K562 (cell line): ENCODE data around the gene EGFL7. TPM values are rescaled to one million over a fixed set of nuclear protein-coding genes. Genes with fewer than 3 reads are reported as not detected.

ENCODE experiments used
- CHD1 ChIP-seq: fragments of 200-600 bp; sonication (generic); IDR thresholded peaks from one replicate; pipeline ENCODE4 v1.6.1; 2012; ENCODE audit warnings: mild to moderate bottlenecking, moderate library complexity, low read length, inconsistent platforms
- FOXJ2 ChIP-seq: fragments of 200-800 bp; sonication (Bioruptor generic); IDR thresholded peaks from 2 replicates; pipeline ENCODE4 v1.6.1; 2016; ENCODE audit warnings: missing genetic modification characterization, missing compliant biosample characterization
- HIVEP1 ChIP-seq: fragments of 250-450 bp; sonication (Bioruptor Pico); IDR thresholded peaks from 2 replicates; pipeline ENCODE4 v1.4.0; 2020; ENCODE audit warnings: mild to moderate bottlenecking
- NONO ChIP-seq, 2 experiments: fragments of 200-400 bp in 1 of 2; fragments of 450-650 bp in 1 of 2; formaldehyde crosslinking in 1 of 2; IDR thresholded peaks; 2 replicates each; pipeline ENCODE4 v1.6.1; 2017; ENCODE audit warnings: low read depth in 2 of 2, mild to moderate bottlenecking in 2 of 2, moderate library complexity in 2 of 2, low read length in 1 of 2
- polyA plus RNA-seq, 8 experiments: library from polyadenylated mRNA; depleted of rRNA in 4 of 8; stranded (reverse) in 5 of 8; unstranded in 3 of 8; fragments of >200 nt; fragmentation: Nextera tagmentation in 2 of 8; fragmentation: Illumina TruSeq in 1 of 8; extraction: Ambion mirVana in 2 of 8; extraction: Trizol in 1 of 8; gene quantifications; 2 replicates each; pipeline versions ENCODE4 v1.2.1 to v1.2.3, GENCODE V29; 2011 to 2014; ENCODE audit warnings: inconsistent platforms in 1 of 8, missing spikeins in 1 of 8
- total RNA-seq, 7 experiments: library from RNA; depleted of rRNA in 6 of 7; stranded (reverse); fragments of >200 nt in 6 of 7; fragmentation: Illumina TruSeq in 2 of 7; extraction: Trizol in 2 of 7; gene quantifications; 2 replicates each; pipeline versions ENCODE4 v1.2.1 to v1.2.3, GENCODE V29; 2011 to 2021; ENCODE audit warnings: low replicate concordance in 1 of 7
- TF ChIP-seq, protein P1 (sequence below): fragments of 450-650 bp; IDR thresholded peaks from 2 replicates; pipeline ENCODE4 v1.6.1; 2016; ENCODE audit warnings: mild to moderate bottlenecking
- TF ChIP-seq, protein P2 (sequence below): fragments of 450-650 bp; formaldehyde crosslinking; IDR thresholded peaks from 2 replicates; pipeline ENCODE4 v1.4.0; 2020; ENCODE audit warnings: mild to moderate bottlenecking, moderate library complexity
- TF ChIP-seq, protein P3 (sequence below): fragments of 200-800 bp; sonication (Bioruptor generic); IDR thresholded peaks from 2 replicates; pipeline ENCODE4 v1.6.1; 2017; ENCODE audit warnings: missing genetic modification characterization, missing compliant biosample characterization

Gene EGFL7
- total and polyA plus RNA-seq, 9 of the 15 experiments (the other 6 are each of a cell fraction or from before 2014, with no cell fraction given): 1.5 to 286 (median 55.5) TPM

DNA sequence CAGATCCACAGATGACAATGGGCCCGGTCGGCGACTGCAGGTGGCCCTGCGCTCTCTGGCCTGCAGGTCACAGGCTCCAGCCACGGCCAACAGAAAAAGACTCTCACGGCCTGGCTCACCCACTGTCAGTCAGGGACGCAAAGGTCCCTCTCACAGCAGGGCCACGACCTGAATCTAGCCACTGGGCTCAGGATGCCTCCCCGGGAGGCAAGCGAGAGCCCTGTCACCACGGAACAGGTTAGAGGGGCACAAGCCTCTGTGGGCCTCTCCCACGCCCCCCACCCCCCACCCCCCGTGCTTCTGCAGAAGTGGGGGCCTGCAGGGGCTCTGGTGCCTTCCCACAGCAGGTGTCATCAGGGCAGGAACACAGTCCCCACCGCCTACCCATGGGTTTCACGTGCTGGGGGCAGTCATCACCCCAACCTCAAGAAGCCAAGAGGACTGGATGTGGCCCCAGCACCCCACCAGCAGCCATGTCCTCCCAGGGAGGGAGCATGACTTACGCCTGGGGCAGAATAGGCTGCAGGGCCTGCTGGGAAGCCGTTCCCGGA lies 17.3 kb upstream of the EGFL7 start (continued):
- TF ChIP-seq, protein P1, sequence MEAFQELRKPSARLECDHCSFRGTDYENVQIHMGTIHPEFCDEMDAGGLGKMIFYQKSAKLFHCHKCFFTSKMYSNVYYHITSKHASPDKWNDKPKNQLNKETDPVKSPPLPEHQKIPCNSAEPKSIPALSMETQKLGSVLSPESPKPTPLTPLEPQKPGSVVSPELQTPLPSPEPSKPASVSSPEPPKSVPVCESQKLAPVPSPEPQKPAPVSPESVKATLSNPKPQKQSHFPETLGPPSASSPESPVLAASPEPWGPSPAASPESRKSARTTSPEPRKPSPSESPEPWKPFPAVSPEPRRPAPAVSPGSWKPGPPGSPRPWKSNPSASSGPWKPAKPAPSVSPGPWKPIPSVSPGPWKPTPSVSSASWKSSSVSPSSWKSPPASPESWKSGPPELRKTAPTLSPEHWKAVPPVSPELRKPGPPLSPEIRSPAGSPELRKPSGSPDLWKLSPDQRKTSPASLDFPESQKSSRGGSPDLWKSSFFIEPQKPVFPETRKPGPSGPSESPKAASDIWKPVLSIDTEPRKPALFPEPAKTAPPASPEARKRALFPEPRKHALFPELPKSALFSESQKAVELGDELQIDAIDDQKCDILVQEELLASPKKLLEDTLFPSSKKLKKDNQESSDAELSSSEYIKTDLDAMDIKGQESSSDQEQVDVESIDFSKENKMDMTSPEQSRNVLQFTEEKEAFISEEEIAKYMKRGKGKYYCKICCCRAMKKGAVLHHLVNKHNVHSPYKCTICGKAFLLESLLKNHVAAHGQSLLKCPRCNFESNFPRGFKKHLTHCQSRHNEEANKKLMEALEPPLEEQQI: no peak
- TF ChIP-seq FOXJ2 (tag): no peak
- peak; percentile 30 for TF ChIP-seq CHD1
- TF ChIP-seq, protein P2, sequence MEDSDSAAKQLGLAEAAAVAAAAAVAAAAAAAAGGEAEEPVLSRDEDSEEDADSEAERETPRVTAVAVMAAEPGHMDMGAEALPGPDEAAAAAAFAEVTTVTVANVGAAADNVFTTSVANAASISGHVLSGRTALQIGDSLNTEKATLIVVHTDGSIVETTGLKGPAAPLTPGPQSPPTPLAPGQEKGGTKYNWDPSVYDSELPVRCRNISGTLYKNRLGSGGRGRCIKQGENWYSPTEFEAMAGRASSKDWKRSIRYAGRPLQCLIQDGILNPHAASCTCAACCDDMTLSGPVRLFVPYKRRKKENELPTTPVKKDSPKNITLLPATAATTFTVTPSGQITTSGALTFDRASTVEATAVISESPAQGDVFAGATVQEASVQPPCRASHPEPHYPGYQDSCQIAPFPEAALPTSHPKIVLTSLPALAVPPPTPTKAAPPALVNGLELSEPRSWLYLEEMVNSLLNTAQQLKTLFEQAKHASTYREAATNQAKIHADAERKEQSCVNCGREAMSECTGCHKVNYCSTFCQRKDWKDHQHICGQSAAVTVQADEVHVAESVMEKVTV: no peak
- TF ChIP-seq HIVEP1 (CRISPR knock-in tag): peak; percentile 34; the same call in 1 of the 2 replicates
- TF ChIP-seq, protein P3, sequence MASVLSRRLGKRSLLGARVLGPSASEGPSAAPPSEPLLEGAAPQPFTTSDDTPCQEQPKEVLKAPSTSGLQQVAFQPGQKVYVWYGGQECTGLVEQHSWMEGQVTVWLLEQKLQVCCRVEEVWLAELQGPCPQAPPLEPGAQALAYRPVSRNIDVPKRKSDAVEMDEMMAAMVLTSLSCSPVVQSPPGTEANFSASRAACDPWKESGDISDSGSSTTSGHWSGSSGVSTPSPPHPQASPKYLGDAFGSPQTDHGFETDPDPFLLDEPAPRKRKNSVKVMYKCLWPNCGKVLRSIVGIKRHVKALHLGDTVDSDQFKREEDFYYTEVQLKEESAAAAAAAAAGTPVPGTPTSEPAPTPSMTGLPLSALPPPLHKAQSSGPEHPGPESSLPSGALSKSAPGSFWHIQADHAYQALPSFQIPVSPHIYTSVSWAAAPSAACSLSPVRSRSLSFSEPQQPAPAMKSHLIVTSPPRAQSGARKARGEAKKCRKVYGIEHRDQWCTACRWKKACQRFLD (CRISPR knock-in tag): no peak
- no peak for TF ChIP-seq NONO (IDR thresholded peaks at IDR 0.05; ENCODE audit: low read depth in 2 of 2, low read length in 1 of 2)
